Measurements from ENCODE around the gene SLC9A1.
A peak's percentile ranks its signal among the peaks of the same experiment; 100 is the strongest.

SLC9A1 gene

GRCh38 chr1:27113861-27114260 lies 41.1 kb downstream of the SLC9A1 start:
- Histone ChIP-seq H3K36me3 (replicated peaks; ENCODE audit: low read depth, low read length) (no peaks in the 10 kb centered on the region), H4K20me1 (ENCODE audit: insufficient read depth, low read length) (no peaks in the 10 kb centered on the region), H3K27me3 (ENCODE audit: low read depth, low read length) (no peaks in the 10 kb centered on the region), H3K9me3 (ENCODE audit: insufficient read depth, low read length) (no peaks in the 10 kb centered on the region), H3K27ac (ENCODE audit: low read length) (no peak overlapping the region), H3K4me2 (ENCODE audit: low read length) (no peak overlapping the region), H2AFZ (ENCODE audit: low read depth, low read length) (no peak overlapping the region), H3K4me3 (ENCODE audit: low read length) (no peak overlapping the region), H3K9ac (ENCODE audit: low read length) (no peak overlapping the region), H3K4me1 (ENCODE audit: low read length) (peaks cover 6% of the 10 kb centered on the region), H3K79me2 (ENCODE audit: low read length) (no peaks in the 10 kb centered on the region)
- TF ChIP-seq EZH2phosphoT487 (IDR thresholded peaks at IDR 0.05; ENCODE audit: low read depth) = no peak
- TF ChIP-seq, protein P1, sequence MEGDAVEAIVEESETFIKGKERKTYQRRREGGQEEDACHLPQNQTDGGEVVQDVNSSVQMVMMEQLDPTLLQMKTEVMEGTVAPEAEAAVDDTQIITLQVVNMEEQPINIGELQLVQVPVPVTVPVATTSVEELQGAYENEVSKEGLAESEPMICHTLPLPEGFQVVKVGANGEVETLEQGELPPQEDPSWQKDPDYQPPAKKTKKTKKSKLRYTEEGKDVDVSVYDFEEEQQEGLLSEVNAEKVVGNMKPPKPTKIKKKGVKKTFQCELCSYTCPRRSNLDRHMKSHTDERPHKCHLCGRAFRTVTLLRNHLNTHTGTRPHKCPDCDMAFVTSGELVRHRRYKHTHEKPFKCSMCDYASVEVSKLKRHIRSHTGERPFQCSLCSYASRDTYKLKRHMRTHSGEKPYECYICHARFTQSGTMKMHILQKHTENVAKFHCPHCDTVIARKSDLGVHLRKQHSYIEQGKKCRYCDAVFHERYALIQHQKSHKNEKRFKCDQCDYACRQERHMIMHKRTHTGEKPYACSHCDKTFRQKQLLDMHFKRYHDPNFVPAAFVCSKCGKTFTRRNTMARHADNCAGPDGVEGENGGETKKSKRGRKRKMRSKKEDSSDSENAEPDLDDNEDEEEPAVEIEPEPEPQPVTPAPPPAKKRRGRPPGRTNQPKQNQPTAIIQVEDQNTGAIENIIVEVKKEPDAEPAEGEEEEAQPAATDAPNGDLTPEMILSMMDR (IDR thresholded peaks at IDR 0.05; ENCODE audit: low read depth, low read length) = no peak

GRCh38 chr1:27111626-27112573 lies 43.0 kb downstream of the SLC9A1 start:
- no peak overlapping the region for H3K4me2 ChIP-seq (ENCODE audit: low read length)
- no peak overlapping the region for H2AFZ ChIP-seq (ENCODE audit: low read depth, low read length)
- H3K9me3 ChIP-seq (ENCODE audit: insufficient read depth, low read length) = no peaks in the 10 kb centered on the region
- no peak overlapping the region for H3K9ac ChIP-seq (ENCODE audit: low read length)
- no peak overlapping the region for H3K27ac ChIP-seq (ENCODE audit: low read length)
- H3K79me2 ChIP-seq (ENCODE audit: low read length) = no peaks in the 10 kb centered on the region
- TF ChIP-seq EZH2phosphoT487 (IDR thresholded peaks at IDR 0.05; ENCODE audit: low read depth) = no peak
- TF ChIP-seq, protein P1 (IDR thresholded peaks at IDR 0.05; ENCODE audit: low read depth, low read length) = no peak
- no peaks in the 10 kb centered on the region for H3K36me3 ChIP-seq (replicated peaks; ENCODE audit: low read depth, low read length)
- no peaks in the 10 kb centered on the region for H3K27me3 ChIP-seq (ENCODE audit: low read depth, low read length)
- H3K4me1 ChIP-seq (ENCODE audit: low read length) = peaks cover 6% of the 10 kb centered on the region
- H4K20me1 ChIP-seq (ENCODE audit: insufficient read depth, low read length) = no peaks in the 10 kb centered on the region
- no peak overlapping the region for H3K4me3 ChIP-seq (ENCODE audit: low read length)

DNA sequence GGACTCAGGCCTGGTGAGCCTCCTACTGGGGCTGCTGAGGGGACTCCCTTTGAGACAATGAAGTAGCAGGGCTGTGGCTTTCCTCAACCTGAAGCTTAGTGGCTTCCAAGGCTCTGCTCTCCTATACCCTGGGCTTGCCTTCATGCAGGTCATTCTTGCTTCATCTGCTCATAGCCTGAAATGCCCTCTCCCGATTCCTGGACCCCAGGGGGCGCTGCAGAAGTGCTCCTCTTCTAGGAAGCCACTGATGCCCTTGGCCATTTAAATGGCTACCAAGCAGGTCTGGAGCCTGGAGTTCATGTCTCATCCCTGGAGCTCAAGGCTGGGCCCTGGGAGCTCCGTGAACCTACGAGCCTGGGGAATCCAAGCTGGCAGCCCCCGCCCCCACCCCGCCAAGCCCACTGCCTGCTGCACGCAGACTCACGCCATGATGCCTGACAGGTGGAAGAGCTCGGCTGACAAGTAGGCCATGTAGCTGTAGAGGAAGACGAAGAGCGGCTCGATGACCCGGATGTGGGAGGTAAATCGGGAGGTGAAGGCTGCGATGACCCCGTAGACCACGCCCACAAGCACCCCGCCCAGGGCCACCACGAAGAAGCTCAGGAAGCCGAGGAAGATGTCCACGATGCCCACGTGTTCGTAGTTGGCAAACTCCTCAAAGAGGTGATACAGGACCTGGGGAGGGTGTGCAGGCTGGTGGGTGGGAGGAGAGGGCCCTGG lies 45.7 kb downstream of the SLC9A1 start:
- Histone ChIP-seq H3K27me3 (ENCODE audit: low read depth, low read length) (no peaks in the 10 kb centered on the region), H3K79me2 (ENCODE audit: low read length) (no peaks in the 10 kb centered on the region), H3K4me1 (ENCODE audit: low read length) (peaks cover 15% of the 10 kb centered on the region), H2AFZ (ENCODE audit: low read depth, low read length) (no peak overlapping the region), H3K36me3 (replicated peaks; ENCODE audit: low read depth, low read length) (no peaks in the 10 kb centered on the region), H3K9me3 (ENCODE audit: insufficient read depth, low read length) (no peaks in the 10 kb centered on the region), H3K4me3 (ENCODE audit: low read length) (no peak overlapping the region), H4K20me1 (ENCODE audit: insufficient read depth, low read length) (no peaks in the 10 kb centered on the region), H3K27ac (ENCODE audit: low read length) (no peak overlapping the region), H3K4me2 (ENCODE audit: low read length) (no peak overlapping the region), H3K9ac (ENCODE audit: low read length) (no peak overlapping the region)
- TF ChIP-seq EZH2phosphoT487 (IDR thresholded peaks at IDR 0.05; ENCODE audit: low read depth) = no peak
- TF ChIP-seq, protein P1 (IDR thresholded peaks at IDR 0.05; ENCODE audit: low read depth, low read length) = peak; percentile 36

- no peaks in the 10 kb centered on the region for H4K20me1 ChIP-seq (ENCODE audit: insufficient read depth, low read length)
- H3K9ac ChIP-seq (ENCODE audit: low read length) = no peak overlapping the region
- peaks cover 15% of the 10 kb centered on the region for H3K4me1 ChIP-seq (ENCODE audit: low read length)
- no peak for TF ChIP-seq EZH2phosphoT487 (IDR thresholded peaks at IDR 0.05; ENCODE audit: low read depth)
- TF ChIP-seq, protein P1 (IDR thresholded peaks at IDR 0.05; ENCODE audit: low read depth, low read length) = no peak
- no peaks in the 10 kb centered on the region for H3K79me2 ChIP-seq (ENCODE audit: low read length)
- H2AFZ ChIP-seq (ENCODE audit: low read depth, low read length) = no peak overlapping the region
- no peaks in the 10 kb centered on the region for H3K36me3 ChIP-seq (replicated peaks; ENCODE audit: low read depth, low read length)
- H3K4me2 ChIP-seq (ENCODE audit: low read length) = no peak overlapping the region
- no peak overlapping the region for H3K27ac ChIP-seq (ENCODE audit: low read length)
- no peaks in the 10 kb centered on the region for H3K9me3 ChIP-seq (ENCODE audit: insufficient read depth, low read length)
- H3K27me3 ChIP-seq (ENCODE audit: low read depth, low read length) = no peaks in the 10 kb centered on the region
- H3K4me3 ChIP-seq (ENCODE audit: low read length) = no peak overlapping the region
Measured at GRCh38 chr1:27108588-27108987, 46.3 kb downstream of the SLC9A1 start.
